Subcutaneous abdominal adipose tissue (tissue), 5 donors: ENCODE measurements around the gene RIPOR2.
A peak's percentile ranks its signal among the peaks of the same experiment; 100 is the strongest.

Experiments
- H3K27ac ChIP-seq: one replicate; pipeline ENCODE4 v1.7.0; 2013; ENCODE audit warnings: low read depth, mild to moderate bottlenecking, inconsistent platforms, low read length, moderate library complexity
- H3K27me3 ChIP-seq, 5 donors: one replicate each; pipeline ENCODE4 v1.7.0; 2013; ENCODE audit warnings: low read length in 5 of 5, inconsistent platforms in 1 of 5; ENCODE audit not compliant: control insufficient read depth in 5 of 5, insufficient read depth in 4 of 5
- H3K36me3 ChIP-seq, 5 donors: one replicate each; pipeline ENCODE4 v1.7.0; 2013; ENCODE audit warnings: low read length in 5 of 5; ENCODE audit not compliant: control insufficient read depth in 5 of 5, insufficient read depth in 5 of 5
- H3K4me1 ChIP-seq, 5 donors: one replicate each; pipeline ENCODE4 v1.7.0; 2013; ENCODE audit warnings: low read length in 5 of 5, mild to moderate bottlenecking in 3 of 5, moderate library complexity in 1 of 5; ENCODE audit not compliant: control insufficient read depth in 5 of 5, insufficient read depth in 5 of 5
- H3K4me3 ChIP-seq, 5 donors: one replicate each; pipeline ENCODE4 v1.7.0; 2013; ENCODE audit warnings: low read length in 5 of 5, low read depth in 1 of 5
- H3K9ac ChIP-seq, 5 donors: one replicate each; pipeline ENCODE4 v1.7.0; 2013; ENCODE audit warnings: low read length in 5 of 5, mild to moderate bottlenecking in 4 of 5, moderate library complexity in 3 of 5
- H3K9me3 ChIP-seq, 5 donors: one replicate each; pipeline ENCODE4 v1.7.0; 2013; ENCODE audit warnings: low read length in 5 of 5; ENCODE audit not compliant: control insufficient read depth in 5 of 5
- donor health status: healthy.
- donor health status: healthy.
- donor health status: healthy.
- donor health status: healthy.
- donor health status: healthy.

The RIPOR2 gene

DNA sequence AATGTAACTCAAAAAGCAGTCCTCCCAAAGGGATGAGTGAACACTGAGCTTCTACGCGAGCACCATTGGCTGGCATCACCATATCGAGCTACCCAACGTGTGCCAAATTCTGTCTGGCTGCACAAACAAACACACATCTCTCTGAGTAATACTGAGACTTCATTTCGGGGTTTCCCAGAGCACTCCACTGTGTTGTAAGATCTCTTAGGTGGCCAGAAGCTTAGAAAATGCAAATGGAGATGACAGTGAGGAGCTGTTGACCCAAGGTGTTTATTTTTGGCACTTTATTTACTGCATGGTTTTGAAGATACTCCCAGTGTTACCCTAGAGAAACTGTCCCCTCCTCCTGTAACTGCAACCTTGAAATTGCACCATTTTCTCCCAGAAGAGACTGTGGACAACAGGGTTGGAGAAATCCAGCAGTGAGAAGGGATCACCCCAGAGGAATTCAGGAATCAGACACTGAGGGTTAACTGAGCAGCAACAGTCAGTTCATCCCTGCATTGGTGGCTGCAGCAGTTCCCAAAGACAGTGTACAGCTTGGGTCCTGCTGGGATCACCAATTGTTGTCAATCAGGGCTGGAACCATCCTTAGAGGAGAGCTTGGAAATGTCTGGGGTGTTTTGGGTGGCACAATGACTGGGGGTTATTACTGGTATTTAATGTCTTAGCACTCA lies 1.0 kb upstream of the RIPOR2 start:
- Histone ChIP-seq H3K4me3 (no peak overlapping the region), H3K27me3 (no peaks in the 10 kb centered on the region), H3K9ac (no peak overlapping the region), H3K36me3 (no peaks in the 10 kb centered on the region), H3K27ac (no peak overlapping the region), H3K4me1 (peaks cover 0 to 7% (median 2%) of the 10 kb centered on the region in 5 donors), H3K9me3 (no peaks in the 10 kb centered on the region)

DNA sequence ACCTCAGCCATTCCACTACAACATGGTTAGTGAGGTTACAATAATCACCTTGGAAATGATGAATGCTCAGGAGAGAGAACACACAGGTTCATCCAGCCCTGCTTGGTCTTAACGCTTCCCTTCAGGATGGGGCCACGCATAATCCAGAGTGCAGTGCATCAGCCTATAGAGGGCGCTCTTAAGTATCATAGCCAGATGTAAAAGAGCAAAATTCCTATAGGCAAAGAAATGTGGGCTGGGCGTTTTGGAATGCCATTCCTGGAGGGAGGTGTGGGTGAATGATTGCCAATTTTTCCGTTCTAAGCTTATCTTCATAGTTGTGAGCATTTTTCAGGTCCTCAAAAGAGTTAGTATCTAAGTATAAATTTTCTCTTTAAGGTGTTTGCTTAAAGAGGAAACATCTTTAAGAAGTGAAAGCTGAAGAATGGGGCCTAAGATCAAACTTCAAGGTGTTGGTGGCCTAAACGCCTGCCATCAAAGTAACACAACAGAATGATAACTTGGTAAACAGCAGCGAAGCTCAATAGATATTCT lies 1.8 kb downstream of the RIPOR2 start:
- H3K9me3 ChIP-seq: no peaks in the 10 kb centered on the region
- no peaks in the 10 kb centered on the region for H3K27me3 ChIP-seq
- no peak overlapping the region for H3K27ac ChIP-seq
- H3K4me1 ChIP-seq: peaks cover 7 to 36% (median 29%) of the 10 kb centered on the region in 5 donors
- peak overlapping the region in 1 of 5 donors; percentile 11 for H3K4me3 ChIP-seq
- H3K9ac ChIP-seq: no peak overlapping the region
- no peaks in the 10 kb centered on the region for H3K36me3 ChIP-seq

GRCh38 chr6:24933266-24933665 lies 2.5 kb downstream of the RIPOR2 start:
- Histone ChIP-seq H3K9ac (no peak overlapping the region), H3K27ac (no peak overlapping the region), H3K36me3 (no peaks in the 10 kb centered on the region), H3K4me1 (peaks cover 7 to 36% (median 29%) of the 10 kb centered on the region in 5 donors), H3K27me3 (no peaks in the 10 kb centered on the region), H3K9me3 (no peaks in the 10 kb centered on the region), H3K4me3 (peak overlapping the region in 1 of 5 donors; percentile 11)

GRCh38 chr6:24932832-24933231 lies 2.9 kb downstream of the RIPOR2 start:
- peaks cover 7 to 36% (median 29%) of the 10 kb centered on the region in 5 donors for H3K4me1 ChIP-seq

GRCh38 chr6:24931718-24932691 lies 3.8 kb downstream of the RIPOR2 start:
- no peak overlapping the region for H3K4me3 ChIP-seq
- peaks cover 7 to 36% (median 29%) of the 10 kb centered on the region in 5 donors for H3K4me1 ChIP-seq
- H3K27ac ChIP-seq: no peak overlapping the region
- H3K9me3 ChIP-seq: no peaks in the 10 kb centered on the region
- H3K36me3 ChIP-seq: no peaks in the 10 kb centered on the region
- H3K9ac ChIP-seq: no peak overlapping the region
- no peaks in the 10 kb centered on the region for H3K27me3 ChIP-seq

More at GRCh38 chr6:24932832-24933231, 2.9 kb downstream of the RIPOR2 start:
- H3K36me3 ChIP-seq: no peaks in the 10 kb centered on the region
- H3K9me3 ChIP-seq: no peaks in the 10 kb centered on the region
- no peak overlapping the region for H3K4me3 ChIP-seq
- no peak overlapping the region for H3K27ac ChIP-seq
- no peaks in the 10 kb centered on the region for H3K27me3 ChIP-seq
- H3K9ac ChIP-seq: no peak overlapping the region

DNA sequence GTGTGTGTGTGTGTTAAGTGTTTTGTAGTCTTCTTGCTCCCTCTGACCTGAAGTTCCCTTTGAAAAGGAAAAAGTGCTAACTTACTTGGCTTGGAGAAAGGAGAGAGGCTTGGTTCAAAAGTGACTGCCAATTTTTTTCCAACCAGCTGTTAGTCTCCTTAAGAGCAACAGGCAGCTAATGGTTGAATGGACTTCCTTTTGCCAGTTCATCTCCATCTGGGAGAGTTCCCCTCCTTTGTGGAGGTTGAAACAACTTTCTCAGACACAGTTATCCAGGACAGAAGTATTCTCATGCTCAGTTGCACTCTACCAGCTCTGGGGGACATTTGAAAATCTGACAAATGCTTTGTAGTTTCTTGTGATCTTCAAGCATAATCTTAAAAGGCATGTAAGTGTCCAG lies 4.5 kb downstream of the RIPOR2 start:
- Histone ChIP-seq H3K9me3 (no peaks in the 10 kb centered on the region), H3K4me3 (no peak overlapping the region), H3K36me3 (no peaks in the 10 kb centered on the region), H3K27me3 (no peaks in the 10 kb centered on the region), H3K4me1 (peaks cover 7 to 36% (median 29%) of the 10 kb centered on the region in 5 donors), H3K27ac (peak overlapping the region; percentile 61), H3K9ac (peak overlapping the region in 1 of 5 donors; percentile 6)

GRCh38 chr6:24930431-24930871 lies 5.3 kb downstream of the RIPOR2 start:
- Histone ChIP-seq H3K4me3 (no peak overlapping the region), H3K9me3 (no peaks in the 10 kb centered on the region), H3K4me1 (peaks cover 7 to 36% (median 29%) of the 10 kb centered on the region in 5 donors), H3K36me3 (no peaks in the 10 kb centered on the region), H3K9ac (peak overlapping the region in 1 of 5 donors; percentile 6), H3K27me3 (no peaks in the 10 kb centered on the region), H3K27ac (peak overlapping the region; percentile 61)

- H3K4me1 ChIP-seq: peaks cover 7 to 36% (median 29%) of the 10 kb centered on the region in 5 donors
- no peaks in the 10 kb centered on the region for H3K36me3 ChIP-seq
- no peak overlapping the region for H3K9ac ChIP-seq
- no peaks in the 10 kb centered on the region for H3K27me3 ChIP-seq
- no peaks in the 10 kb centered on the region for H3K9me3 ChIP-seq
- no peak overlapping the region for H3K4me3 ChIP-seq
- no peak overlapping the region for H3K27ac ChIP-seq
Observed at GRCh38 chr6:24929242-24929641, 6.5 kb downstream of the RIPOR2 start.

DNA sequence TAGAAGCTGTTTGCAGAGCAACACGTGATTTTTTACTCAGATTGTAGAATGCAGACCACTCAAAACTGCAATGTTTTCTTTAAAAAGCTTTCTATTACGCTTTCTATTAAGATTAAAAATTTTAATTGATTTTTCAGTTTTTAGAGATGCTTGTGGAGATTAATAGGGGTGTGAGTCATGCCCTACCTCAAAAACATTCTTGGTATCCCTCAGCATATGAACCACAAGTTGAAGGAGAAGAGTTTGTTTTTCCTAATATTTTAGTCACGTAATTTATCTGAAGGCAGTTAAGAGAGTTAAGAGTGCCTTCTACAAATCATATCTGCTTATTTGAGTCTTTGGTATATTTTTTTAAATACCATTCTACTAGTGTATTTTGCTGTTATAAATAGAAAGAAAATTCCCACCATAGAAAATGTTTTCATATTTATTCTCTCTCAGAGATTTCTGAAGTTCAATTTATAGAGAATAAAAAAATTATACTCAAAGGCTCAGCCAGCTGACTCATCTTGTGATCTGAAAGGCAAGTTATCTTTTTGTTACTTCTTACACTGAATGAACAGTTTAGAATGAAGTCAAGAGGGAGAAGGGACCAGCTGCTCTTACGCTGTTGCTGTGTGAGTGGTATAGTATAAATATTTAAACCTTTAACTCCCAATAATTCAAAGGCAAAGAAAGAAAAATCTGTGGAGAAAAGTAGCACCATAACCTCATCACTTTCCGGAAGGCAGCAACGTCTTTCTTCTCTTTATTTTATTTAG lies 7.6 kb downstream of the RIPOR2 start:
- Histone ChIP-seq H3K4me3 (no peak overlapping the region), H3K9me3 (no peaks in the 10 kb centered on the region), H3K36me3 (no peaks in the 10 kb centered on the region), H3K4me1 (peaks cover 7 to 34% (median 29%) of the 10 kb centered on the region in 5 donors), H3K27ac (no peak overlapping the region), H3K27me3 (no peaks in the 10 kb centered on the region), H3K9ac (no peak overlapping the region)
